NCI-H345 (cell line): Measurements from ENCODE around the gene SPRING1.
"Not testable (repeated sequence)": the region's sequence is repeated elsewhere in the genome, so short reads cannot be mapped to it uniquely, and the experiment has no call there.

Experiments
- DNase-seq: peaks from one replicate; lab custom pipeline; 2025; lab: John Stamatoyannopoulos, UW

The SPRING1 gene

GRCh38 chr12:116737774-116738657 lies at the start of gene SPRING1, which contains the start of gene RNFT2:
Gene SPRING1, minus strand, starts transcription at chr12:116738069. Its CDS starts 169 bp downstream, at chr12:116737900.
Gene RNFT2, plus strand, starts transcription at chr12:116738315. Its CDS starts 2,183 bp downstream, at chr12:116740498.
- DNase-seq = peak; percentile 99

- DNase-seq = no peak
Observed at GRCh38 chr12:116784238-116784612, 46.4 kb upstream of the SPRING1 start.

- no peak for DNase-seq
Observed at GRCh38 chr12:116783525-116784237, 45.8 kb upstream of the SPRING1 start.

DNA sequence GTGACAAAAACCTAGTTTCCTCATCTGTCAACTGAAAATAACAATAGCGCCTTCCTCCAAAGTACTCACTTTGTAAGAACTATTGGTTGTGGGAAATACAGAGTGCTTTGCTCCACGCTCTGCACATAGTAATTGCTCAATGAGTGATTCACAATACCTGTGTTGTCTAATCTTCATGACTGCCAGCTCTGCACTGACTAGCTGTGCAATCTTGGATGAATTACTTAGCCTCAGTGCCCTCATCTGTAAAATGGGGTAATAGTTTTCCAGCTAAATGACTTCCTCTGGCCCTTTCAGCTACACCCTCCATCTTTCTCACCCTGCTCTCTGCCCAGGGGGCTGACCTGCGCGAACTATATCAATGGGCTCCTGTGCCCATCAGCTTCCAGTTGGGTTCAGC lies 43.1 kb upstream of the SPRING1 start:
- no peak for DNase-seq

DNA sequence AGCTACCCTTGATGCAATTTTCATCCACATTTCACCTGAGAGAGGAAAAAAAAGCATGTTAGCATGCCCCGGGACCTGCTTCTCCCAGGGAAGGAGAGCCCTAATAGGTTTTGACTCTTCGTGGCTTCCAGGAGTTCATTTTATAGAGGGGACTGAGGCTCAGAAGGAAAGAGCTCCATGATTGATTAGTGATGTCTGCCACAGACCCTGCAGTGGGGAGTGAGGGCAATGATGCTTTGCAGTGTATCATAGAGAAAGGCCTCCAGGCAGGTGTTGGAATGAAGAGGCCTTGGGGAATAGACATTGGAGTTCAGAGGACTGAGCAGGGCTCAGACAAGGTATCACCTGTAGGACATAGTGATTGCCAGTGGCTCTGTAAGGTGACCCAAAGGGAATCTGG lies 41.7 kb upstream of the SPRING1 start:
- no peak for DNase-seq

GRCh38 chr12:116777245-116777644 lies 39.4 kb upstream of the SPRING1 start:
- DNase-seq = no peak

- no peak for DNase-seq
Observed at GRCh38 chr12:116774020-116774419, 36.2 kb upstream of the SPRING1 start.

- no peak for DNase-seq
Observed at GRCh38 chr12:116773276-116773731, 35.4 kb upstream of the SPRING1 start.

- DNase-seq = no peak
Observed at GRCh38 chr12:116771651-116772050, 33.8 kb upstream of the SPRING1 start.

DNA sequence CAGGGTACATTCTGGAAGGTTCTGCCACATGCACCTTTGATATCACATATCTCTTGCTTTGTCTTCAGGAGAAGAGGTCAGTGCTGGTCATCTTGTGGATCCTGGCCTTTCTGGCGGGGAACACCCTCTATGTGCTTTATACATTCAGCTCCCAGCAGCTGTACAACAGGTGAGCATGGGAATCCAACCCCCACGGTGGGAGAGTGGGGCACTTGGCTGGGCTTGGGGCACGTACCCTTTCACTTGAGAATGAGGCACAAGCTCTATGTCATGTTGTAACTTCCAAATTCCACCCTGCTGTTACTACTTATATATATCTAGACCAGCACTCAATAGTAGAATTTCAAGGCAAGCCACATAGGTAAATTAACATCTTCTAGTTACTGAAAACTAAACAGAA lies 28.9 kb upstream of the SPRING1 start:
- DNase-seq = no peak

DNA sequence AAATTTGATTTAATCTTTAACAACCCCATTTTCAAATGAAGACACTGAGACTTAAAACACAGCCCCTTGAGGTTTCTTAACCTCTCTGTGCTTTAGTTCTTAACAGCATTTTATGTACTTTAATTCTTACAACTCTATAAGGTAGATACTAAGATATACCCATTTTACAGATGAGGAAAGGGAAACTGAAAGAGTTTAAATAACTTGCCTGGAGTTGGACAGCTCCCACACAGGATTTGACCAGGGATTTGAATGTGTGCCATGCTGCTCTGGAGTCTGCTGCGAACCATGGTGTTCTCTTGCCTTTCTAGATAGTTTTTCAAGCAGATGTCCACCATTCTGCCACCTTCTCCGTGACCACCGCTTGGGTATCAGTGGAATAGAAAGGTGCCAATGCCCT lies 28.4 kb upstream of the SPRING1 start:
- DNase-seq = no peak

GRCh38 chr12:116765271-116765670 lies 27.4 kb upstream of the SPRING1 start:
- DNase-seq = no peak

DNA sequence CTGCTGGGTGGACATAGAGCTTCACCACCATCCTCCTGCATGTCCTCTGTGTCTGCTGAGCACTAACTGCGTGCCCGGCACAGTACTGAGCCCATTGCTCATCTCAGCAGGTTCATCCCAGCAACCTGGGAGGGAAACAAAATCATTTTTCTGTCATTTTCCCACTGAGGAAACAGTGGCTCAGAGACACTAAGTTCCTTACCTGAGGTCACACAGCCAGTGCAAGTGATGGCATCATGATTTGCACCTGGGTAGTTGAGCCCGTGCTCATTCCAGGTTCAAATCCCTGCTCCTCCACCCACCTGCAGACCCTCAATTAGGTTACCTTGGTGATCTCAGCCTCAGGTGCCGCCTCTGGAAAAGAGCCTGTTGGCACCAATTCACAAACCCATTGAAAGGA lies 23.6 kb upstream of the SPRING1 start:
- DNase-seq = no peak

DNA sequence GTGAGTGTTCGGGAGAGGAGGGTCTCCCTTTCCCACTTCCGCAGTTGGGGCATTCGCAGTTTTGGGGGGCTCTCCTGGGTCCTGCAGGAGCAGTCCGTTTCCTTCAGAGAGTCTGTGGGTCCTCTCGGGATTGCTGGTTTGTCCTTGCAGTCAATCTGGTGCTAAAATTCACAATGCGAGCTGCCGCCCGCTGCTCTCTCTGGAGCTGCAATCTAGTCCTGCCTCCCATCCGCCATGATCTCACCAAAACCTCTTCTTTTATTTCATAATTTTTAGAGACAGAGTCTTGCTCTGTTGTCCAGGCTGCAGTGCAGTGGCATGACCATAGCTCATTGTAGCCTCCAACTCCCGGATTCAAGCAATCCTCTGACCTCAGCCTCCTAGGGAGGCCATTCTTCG lies 22.8 kb upstream of the SPRING1 start:
- no peak for DNase-seq

GRCh38 chr12:116759783-116760621 lies 22.1 kb upstream of the SPRING1 start:
- DNase-seq = no peak

- not testable (repeated sequence) for DNase-seq
Observed at GRCh38 chr12:116754783-116755182, 16.9 kb upstream of the SPRING1 start.

DNA sequence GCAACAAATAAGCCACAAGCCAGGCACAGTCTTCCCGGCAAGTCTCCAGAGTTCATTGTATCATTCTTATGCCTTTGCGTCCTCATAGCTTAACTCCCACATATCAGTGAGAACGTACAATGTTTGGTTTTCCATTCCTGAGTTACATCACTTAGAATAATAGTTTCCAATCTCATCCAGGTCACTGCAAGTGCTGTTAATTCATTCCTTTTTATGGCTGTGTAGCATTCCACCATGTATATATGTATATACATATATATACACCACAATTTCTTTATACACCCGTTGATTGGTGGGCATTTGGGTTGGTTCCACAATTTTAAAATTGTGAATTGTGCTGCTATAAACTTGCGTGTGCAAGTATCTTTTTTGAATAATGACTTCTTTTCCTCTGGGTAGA lies 16.2 kb upstream of the SPRING1 start:
- DNase-seq = not testable (repeated sequence)

DNA sequence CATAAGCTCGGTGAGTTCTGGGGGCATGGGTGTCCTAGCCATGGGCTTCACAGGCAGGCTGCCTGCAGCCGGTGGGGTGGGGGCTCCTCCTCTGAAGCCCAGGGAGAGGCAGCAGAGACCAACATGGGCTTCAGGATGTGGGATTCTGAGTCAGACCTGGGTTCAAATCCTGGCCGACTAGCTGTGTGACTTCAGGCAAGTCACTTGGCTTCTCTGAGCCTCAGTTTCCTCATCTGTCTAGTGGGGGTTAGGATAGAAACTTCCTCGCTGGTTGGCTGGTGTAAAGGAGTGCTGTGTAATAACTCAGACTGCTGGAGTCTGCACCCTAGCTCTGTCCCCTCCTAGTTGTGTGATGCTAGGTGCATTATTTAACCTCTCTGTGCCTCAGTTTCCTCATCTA lies 12.4 kb upstream of the SPRING1 start:
- no peak for DNase-seq

GRCh38 chr12:116749884-116750283 lies 12.0 kb upstream of the SPRING1 start:
- no peak for DNase-seq

GRCh38 chr12:116745554-116745953 lies 7.7 kb upstream of the SPRING1 start:
- DNase-seq = no peak

DNA sequence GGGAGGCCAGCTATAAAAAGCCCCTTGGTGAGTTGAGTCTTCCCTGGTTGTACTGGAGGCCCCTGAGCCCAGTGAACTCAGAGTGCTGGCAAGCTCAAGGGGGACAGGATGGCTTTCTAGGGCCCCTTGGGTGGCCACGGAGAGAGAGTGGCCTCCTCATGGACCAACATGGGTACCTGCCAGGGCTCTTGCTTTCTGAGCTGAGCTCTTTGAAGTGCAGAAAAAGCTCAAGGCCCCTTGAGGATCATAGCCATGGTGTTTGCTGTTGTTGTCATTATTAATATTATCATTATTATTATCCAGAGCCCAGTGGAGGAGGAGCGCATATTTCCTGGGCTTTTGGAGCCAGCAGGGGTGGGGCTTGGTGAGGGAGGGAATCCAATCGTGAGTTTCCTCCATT lies 6.9 kb upstream of the SPRING1 start:
- DNase-seq = no peak

DNA sequence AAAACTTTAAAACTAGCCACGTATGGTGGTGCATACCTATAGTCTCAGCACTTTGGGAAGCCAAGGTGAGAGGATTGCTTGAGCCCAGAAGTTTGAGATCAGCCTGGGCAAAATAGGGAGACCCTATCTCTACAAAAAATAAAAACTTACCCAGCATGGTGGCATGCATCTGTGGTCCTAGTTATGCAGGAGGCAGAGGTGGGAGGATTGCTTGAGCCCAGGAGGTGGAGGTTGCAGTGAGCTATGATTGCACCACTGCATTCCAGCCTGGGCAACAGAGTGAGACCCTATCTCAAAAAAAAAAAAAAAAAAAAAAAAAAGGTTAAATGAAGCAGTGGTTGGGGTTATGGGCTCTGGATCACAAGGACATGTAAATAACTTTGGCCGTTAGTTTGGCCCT lies 4.9 kb upstream of the SPRING1 start:
- DNase-seq = not testable (repeated sequence)
